GM06990 (cell line): Measurements from ENCODE around the gene SEC31B.

Experiments
- DNase-seq: peaks from one replicate; pipeline ENCODE4 v3.0.0-alpha.2; 2011; ENCODE audit not compliant: insufficient read length; ENCODE audit errors: extremely low read depth
- H3K27me3 ChIP-seq: replicated peaks from 2 replicates; pipeline ENCODE4 v1.6.0; 2011; ENCODE audit warnings: low read length; ENCODE audit not compliant: control insufficient read depth, insufficient read depth
- H3K36me3 ChIP-seq: 2 replicates; pipeline ENCODE4 v1.5.1; 2011; ENCODE audit warnings: low read length; ENCODE audit not compliant: control insufficient read depth, insufficient read depth
- H3K4me3 ChIP-seq: replicated peaks from 2 replicates; pipeline ENCODE4 v1.5.1; 2011; ENCODE audit warnings: low read depth, mild to moderate bottlenecking, control low read depth, low read length
- TF ChIP-seq, protein P1 (sequence below): IDR thresholded peaks from 2 replicates; pipeline ENCODE4 v1.5.1; 2011; ENCODE audit warnings: low read length, control low read depth, mild to moderate bottlenecking, inconsistent platforms; ENCODE audit not compliant: insufficient read depth, poor library complexity, severe bottlenecking

Gene SEC31B

DNA sequence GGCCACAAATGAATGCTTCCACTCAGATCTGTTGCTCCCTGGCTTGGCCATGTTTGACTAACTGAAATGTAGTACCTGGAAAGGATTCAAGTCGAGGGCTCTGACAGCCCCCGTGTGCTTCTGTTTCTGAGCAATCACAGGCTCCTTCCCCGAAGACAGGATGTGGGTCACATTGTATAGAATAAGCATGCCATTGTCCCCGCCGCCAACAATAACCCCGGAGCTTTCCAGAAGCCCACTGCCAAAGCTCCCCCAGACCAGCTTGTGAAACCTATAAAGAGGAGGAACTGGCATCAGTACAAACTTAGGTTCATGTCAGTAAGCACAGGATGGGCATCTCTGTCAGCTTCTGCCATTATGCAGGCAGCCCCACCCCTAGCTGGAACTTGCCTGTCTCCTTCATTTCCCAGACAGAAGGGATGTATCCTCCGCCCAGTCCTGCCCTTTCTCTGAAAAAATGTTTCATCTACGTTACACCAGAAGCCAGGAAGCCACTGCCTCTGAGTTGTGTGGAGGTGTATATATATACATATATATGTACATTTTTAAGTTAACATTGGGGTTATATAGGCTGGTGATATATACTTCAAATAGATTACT lies 10.3 kb downstream of the SEC31B start:
- Histone ChIP-seq H3K27me3 (no peaks in the 10 kb centered on the region), H3K36me3 (peaks cover 14% of the 10 kb centered on the region), H3K4me3 (no peak overlapping the region)
- no peak for DNase-seq
- TF ChIP-seq, protein P1, sequence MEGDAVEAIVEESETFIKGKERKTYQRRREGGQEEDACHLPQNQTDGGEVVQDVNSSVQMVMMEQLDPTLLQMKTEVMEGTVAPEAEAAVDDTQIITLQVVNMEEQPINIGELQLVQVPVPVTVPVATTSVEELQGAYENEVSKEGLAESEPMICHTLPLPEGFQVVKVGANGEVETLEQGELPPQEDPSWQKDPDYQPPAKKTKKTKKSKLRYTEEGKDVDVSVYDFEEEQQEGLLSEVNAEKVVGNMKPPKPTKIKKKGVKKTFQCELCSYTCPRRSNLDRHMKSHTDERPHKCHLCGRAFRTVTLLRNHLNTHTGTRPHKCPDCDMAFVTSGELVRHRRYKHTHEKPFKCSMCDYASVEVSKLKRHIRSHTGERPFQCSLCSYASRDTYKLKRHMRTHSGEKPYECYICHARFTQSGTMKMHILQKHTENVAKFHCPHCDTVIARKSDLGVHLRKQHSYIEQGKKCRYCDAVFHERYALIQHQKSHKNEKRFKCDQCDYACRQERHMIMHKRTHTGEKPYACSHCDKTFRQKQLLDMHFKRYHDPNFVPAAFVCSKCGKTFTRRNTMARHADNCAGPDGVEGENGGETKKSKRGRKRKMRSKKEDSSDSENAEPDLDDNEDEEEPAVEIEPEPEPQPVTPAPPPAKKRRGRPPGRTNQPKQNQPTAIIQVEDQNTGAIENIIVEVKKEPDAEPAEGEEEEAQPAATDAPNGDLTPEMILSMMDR = no peak

DNA sequence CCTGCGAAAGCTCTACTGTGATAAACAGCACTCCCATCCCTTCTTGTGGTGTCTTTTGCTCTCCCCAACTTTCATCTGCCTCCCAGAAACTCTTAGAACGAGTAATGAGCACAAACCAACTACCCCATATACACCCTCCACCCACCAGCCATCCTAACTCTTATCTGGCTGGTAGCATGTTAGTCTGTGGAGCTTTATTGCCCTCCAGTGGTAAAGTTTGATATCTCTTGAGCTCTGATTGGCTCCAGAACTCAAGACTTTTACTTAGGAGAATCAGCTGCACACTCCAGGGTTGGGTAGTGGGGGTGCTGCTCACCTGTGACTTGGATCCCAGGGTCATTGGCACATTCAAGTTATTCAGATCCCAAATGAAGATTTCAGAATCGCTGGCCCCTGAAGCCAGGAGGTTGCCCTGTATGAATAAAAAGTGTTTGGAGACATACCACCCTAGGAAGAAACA lies 10.9 kb downstream of the SEC31B start:
- Histone ChIP-seq H3K27me3 (no peaks in the 10 kb centered on the region), H3K36me3 (peaks cover 14% of the 10 kb centered on the region), H3K4me3 (no peak overlapping the region)
- TF ChIP-seq, protein P1 = peak; percentile 43
- DNase-seq = no peak

GRCh38 chr10:100508266-100508665 lies 11.4 kb downstream of the SEC31B start:
- no peak for DNase-seq
- TF ChIP-seq, protein P1 = no peak
- Histone ChIP-seq H3K27me3 (no peaks in the 10 kb centered on the region), H3K36me3 (peaks cover 14% of the 10 kb centered on the region), H3K4me3 (no peak overlapping the region)

DNA sequence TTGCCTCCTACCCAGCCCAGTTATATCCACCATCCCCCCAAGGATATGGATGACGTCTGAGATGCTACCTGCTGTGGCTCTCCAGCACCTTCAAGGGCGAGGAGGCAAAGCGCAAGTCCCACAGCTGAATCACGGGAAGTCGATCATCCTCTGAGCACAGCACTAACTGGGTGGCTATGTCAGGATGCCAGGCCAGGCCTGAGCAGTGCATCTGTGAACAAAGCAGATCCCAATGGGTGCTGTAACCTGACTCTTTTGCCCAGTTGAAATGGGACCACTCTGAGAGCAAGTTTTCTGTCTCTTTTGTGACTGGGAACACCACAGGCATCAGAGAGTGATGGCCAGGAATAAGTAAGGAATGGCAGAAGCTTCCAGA lies 12.3 kb downstream of the SEC31B start:
- TF ChIP-seq, protein P1 = no peak
- DNase-seq = no peak
- H3K27me3 ChIP-seq = no peaks in the 10 kb centered on the region
- H3K4me3 ChIP-seq = no peak overlapping the region
- peaks cover 14% of the 10 kb centered on the region for H3K36me3 ChIP-seq

DNA sequence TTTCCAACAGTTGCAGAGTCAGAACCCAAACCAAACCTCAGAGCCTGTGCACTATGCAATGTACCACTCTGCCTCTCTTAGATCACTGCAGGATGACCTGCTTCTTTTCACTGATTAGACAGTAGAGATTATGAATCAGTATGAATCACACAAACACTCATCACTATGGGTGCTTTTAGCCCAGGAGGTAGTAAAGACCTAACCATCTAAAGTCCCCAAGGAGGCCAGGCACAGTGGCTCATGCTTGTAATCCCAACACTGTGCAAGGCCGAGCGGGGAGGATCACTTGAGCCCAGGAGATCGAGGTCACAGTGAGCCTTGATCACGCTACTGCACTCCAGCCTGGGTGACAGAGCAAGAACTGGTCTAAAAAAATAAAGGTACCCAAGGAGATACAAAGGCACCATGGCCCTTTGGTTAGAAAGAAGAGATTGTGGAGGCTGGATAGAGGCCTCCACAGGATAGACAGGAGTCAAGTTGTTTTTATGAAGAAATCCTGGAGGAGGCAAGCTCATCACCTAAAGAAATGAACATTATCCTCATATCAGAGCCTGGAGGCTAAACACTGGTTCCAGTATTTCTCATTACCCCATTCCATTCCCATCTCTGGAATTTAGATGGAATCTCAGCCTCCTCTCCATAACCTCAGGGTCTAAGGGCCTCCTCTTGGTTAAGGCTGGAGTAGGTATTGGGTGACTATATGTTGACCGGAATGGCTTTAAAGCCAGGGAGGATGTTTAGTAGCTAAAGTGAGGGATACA lies 12.9 kb downstream of the SEC31B start:
- TF ChIP-seq, protein P1 = no peak
- peaks cover 18% of the 10 kb centered on the region for H3K36me3 ChIP-seq

More for the DNA sequence above, 12.9 kb downstream of the SEC31B start:
- no peak overlapping the region for H3K4me3 ChIP-seq
- H3K27me3 ChIP-seq = no peaks in the 10 kb centered on the region
- DNase-seq = no peak
